Vagina (tissue), 2 donors: Measurements from ENCODE around the gene SMIM20.

Source experiments
- CTCF ChIP-seq, 3 experiments: fragments of 450-650 bp in 2 of 3; fragments of 200-600 bp in 1 of 3; sonication (generic) in 1 of 3; IDR thresholded peaks; one replicate each; pipeline ENCODE4 v1.5.1; 2017 to 2019; ENCODE audit warnings: antibody characterized with exemption in 3 of 3, mild to moderate bottlenecking in 2 of 3, moderate library complexity in 2 of 3
- POLR2AphosphoS5 ChIP-seq, 2 donors: sonication (generic); formaldehyde crosslinking; IDR thresholded peaks; one replicate each; pipeline ENCODE4 v1.9.0; 2017; ENCODE audit warnings: antibody characterized with exemption in 2 of 2, mild to moderate bottlenecking in 2 of 2, low read depth in 1 of 2; ENCODE audit not compliant: insufficient read depth in 1 of 2

GRCh38 chr4:25938366-25938765, 24.3 kb downstream of the SMIM20 start:
- no peak for TF ChIP-seq POLR2AphosphoS5 (IDR thresholded peaks at IDR 0.05; ENCODE audit: insufficient read depth in 1 of 2, low read depth in 1 of 2)
- TF ChIP-seq CTCF (IDR thresholded peaks at IDR 0.05): no peak
